Measurements from ENCODE around the gene UQCRC1.

DNA sequence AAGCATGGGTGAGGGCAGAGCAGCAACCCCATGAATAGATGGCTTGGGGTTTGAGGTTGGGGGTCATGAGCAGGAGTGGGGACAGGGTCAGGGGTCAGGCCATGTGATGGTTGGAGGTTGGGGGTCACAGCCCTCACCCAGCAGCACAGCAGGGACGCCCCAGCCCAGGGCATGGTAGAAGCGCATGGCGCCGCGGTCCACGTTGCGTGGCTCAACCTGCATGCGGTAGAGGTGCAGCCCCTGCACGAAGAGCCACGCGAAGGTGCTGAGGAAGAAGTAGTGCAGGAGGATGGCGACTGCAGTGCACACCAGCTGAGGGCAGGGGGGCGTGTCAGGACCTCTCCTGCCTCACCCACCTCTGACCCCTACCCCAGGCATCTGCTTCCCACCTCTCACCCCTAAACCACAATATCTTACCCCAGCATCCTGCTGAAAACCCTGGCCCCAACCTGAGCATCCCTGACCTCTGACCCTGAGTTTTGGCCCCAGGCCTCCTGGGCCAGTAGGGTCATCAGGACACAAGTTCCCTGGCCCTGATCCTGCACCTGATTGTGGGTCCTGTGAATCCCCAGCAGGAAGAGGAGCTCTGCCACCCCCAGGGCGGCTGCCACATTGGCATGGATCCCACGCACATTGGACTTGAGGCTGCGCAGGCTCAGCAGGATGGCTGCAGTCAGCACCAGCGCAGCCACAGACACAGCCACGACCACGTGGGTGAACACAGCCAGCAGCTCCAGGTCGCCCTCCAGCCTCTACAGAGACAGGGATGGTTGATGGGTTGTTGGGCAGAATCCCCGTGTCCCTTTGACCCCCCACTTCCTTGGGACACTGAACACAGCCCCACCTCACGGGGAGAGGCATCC lies 35.7 kb upstream of the UQCRC1 start:
- TF ChIP-seq, protein P1, sequence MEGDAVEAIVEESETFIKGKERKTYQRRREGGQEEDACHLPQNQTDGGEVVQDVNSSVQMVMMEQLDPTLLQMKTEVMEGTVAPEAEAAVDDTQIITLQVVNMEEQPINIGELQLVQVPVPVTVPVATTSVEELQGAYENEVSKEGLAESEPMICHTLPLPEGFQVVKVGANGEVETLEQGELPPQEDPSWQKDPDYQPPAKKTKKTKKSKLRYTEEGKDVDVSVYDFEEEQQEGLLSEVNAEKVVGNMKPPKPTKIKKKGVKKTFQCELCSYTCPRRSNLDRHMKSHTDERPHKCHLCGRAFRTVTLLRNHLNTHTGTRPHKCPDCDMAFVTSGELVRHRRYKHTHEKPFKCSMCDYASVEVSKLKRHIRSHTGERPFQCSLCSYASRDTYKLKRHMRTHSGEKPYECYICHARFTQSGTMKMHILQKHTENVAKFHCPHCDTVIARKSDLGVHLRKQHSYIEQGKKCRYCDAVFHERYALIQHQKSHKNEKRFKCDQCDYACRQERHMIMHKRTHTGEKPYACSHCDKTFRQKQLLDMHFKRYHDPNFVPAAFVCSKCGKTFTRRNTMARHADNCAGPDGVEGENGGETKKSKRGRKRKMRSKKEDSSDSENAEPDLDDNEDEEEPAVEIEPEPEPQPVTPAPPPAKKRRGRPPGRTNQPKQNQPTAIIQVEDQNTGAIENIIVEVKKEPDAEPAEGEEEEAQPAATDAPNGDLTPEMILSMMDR (IDR thresholded peaks at IDR 0.05; ENCODE audit: control extremely low read depth in 1 of 3, insufficient read depth in 1 of 3, low read depth in 1 of 3, low read length in 3 of 3), result no peak
- no peak for TF ChIP-seq TCF12 (IDR thresholded peaks at IDR 0.05; ENCODE audit: low read depth, low read length)
- no peak for TF ChIP-seq RAD21 (IDR thresholded peaks at IDR 0.05 in 1 of 2, conservative IDR thresholded peaks at IDR 0.05 in 1 of 2; ENCODE audit: low read depth in 2 of 2, low read length in 2 of 2)
- no peak for TF ChIP-seq EP300 (IDR thresholded peaks at IDR 0.05; ENCODE audit: borderline replicate concordance in 1 of 2, low read depth in 2 of 2, low read length in 2 of 2)
- TF ChIP-seq EZH2 (IDR thresholded peaks at IDR 0.05; ENCODE audit: low read depth, low read length, severe bottlenecking), result no peak
- TF ChIP-seq POLR2AphosphoS5 (IDR thresholded peaks at IDR 0.05; ENCODE audit: low read depth, low read length), result no peak
- no peak for TF ChIP-seq POLR2A (IDR thresholded peaks at IDR 0.05; ENCODE audit: control extremely low read depth in 1 of 2, low read depth in 2 of 2, low read length in 2 of 2)
- TF ChIP-seq GABPA (IDR thresholded peaks at IDR 0.05; ENCODE audit: borderline replicate concordance, insufficient read depth, low read length), result no peak
- TF ChIP-seq BACH1 (IDR thresholded peaks at IDR 0.05; ENCODE audit: low read length), result no peak
- no peak for TF ChIP-seq CREB1 (IDR thresholded peaks at IDR 0.05)
- no peak for TF ChIP-seq JUN (IDR thresholded peaks at IDR 0.05; ENCODE audit: low read depth, low read length)

Measured in H1 (cell line).